Middle frontal gyrus (tissue), 1 donor: ENCODE measurements around the gene DHRS4L2.
"Not testable (repeated sequence)": the region's sequence is repeated elsewhere in the genome, so short reads cannot be mapped to it uniquely, and the experiment has no call there.

Experiments
- DNase-seq: peaks from one replicate; pipeline ENCODE4 v3.0.0-alpha.2; 2015; ENCODE audit warnings: low spot score; ENCODE audit errors: extremely low spot score

Gene DHRS4L2

DNA sequence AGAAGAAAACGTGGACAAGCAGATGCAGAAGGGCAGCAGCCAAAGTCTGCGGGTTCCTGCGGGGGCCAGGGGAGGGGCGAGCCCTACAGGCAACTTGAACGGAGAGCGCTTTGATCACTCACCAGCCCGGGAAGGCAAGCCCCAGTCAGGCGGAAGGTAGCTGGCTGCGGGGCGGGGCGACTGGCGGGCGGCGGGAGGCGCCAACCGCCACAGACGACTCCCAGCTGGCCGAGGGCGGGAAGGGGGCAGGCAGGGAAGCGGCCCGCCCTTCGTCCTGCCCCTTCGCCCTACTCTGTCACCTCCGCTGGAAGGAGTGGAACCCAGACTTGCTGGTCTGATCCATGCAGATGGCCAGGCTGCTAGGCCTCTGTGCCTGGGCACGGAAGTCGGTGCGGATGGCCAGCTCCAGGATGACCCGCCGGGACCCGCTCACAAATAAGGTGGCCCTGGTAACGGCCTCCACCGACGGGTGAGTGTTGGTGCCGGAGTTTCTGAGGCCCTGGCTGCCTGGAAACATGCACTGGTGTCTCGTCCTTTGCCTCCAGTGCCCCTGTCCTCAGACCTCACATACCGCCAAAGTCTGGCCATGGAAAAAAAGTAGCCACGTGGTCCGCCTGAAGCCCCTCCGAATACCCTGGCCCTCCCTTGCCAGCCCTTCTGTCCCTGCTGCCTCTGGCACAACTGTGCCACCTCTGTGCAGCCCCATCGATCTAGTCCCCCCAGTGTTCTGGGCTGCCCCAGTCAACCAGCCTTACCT lies at the start of gene DHRS4L2:
Gene DHRS4L2 (plus strand): TSS at position 323 of the 757 bp plus-strand sequence. CDS start 19 bp downstream, at position 342.
- not testable (repeated sequence) for DNase-seq

DNA sequence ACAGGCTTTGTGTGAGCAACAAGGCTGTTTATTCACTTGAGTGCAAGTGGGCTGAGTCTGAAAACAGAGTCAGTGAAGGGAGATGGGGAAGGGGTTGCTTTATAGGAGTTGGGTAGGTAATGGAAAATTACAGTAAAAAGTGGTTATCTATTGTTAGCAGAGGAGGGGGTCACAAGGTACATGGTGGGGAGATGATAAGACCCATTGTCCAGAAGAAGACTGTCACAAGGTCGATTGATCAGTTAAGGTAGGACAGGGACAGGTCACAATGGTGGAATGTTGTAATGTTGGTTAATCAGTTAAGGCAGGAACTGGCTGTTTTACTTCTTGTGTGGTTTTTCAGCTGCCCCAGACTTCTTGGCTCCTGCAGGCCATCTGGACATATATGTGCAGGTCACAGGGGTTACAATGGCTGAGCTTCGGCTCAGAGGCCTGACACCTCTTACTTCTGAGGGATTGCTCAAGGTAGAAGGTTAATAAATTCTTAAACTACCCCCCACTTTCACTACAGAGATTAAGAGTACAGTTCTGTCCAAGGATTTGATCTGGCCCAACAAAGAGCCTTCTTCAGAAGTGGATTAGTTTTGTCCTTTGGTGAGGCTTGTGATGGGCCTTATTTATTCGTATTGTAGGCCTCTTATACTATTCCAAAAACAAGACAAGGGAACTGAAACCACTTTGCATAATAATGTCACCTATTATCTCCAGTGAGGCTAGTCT lies 49.0 kb upstream of the DHRS4L2 start:
- no peak for DNase-seq

DNA sequence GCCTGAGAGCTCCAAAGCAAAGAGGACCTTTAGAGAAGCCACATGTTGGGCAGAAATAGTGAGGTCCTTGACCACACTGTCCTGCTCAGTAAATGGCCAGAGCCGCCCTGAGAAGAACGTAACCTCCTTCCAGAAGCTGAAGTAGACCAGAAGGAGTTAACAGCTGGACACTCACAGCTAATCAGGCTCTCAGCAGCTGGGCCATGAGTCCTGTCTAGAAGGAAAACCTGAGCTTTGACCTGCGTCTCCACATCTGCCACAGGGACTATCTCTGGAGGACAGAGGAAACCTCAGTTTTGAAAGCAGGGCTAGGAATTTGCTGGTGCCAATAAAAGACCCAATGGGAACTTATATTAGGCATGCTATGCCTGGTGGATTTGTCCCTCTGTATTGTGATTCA lies 47.5 kb upstream of the DHRS4L2 start:
- DNase-seq = no peak

DNA sequence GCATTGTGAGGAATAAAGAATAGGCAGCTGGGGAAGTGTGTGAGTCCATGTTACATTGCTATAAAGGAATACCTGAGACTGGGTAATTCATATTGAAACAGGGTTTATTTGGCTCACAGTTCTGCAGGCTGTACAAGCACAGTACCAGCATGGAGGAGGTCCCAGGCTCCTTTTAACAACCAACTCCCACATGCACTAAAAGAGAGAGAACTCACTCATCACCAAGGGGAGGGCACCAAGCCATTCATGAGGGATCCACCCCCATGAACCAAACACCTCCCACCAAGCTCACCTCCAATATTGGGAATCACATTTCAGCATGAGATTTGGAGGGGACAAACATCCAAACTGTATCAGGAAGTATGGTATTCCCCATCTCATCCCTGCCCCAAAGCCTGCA lies 47.1 kb upstream of the DHRS4L2 start:
- DNase-seq = no peak

DNA sequence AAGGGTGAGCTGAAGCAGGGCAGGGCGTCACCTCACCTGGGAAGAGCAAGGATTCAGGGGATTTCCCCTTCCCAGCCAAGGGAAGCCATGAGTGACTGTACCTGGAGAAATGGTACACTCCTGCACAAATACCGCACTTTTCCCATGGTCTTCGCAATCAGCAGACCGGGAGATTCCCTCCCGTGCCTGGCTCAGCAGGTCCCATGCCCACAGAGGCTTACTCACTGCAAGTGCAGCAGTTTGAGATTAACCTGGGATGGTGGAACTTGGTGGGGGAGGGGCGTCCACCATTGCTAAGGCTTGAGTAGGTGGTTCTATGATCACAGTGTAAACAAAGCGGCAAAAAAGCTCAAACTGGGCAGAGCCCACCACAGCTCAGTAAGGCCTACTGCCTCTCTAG lies 46.1 kb upstream of the DHRS4L2 start:
- no peak for DNase-seq

DNA sequence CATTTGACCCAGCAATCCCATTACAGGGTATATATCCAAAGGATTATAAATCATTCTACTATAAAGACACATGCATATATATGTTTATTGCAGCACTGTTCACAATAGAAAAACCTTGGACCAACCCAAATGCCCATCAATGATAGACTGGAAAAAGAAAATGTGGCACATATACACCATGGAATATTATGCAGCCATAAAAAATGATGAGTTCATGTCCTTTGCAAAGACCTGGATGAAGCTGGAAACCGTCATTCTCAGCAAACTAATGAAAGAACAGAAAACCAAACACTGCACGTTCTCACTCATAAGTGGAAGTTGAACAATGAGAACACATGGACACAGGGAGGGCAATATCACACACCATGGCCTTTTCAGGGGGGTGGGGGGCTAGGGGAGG lies 39.7 kb upstream of the DHRS4L2 start:
- not testable (repeated sequence) for DNase-seq

DNA sequence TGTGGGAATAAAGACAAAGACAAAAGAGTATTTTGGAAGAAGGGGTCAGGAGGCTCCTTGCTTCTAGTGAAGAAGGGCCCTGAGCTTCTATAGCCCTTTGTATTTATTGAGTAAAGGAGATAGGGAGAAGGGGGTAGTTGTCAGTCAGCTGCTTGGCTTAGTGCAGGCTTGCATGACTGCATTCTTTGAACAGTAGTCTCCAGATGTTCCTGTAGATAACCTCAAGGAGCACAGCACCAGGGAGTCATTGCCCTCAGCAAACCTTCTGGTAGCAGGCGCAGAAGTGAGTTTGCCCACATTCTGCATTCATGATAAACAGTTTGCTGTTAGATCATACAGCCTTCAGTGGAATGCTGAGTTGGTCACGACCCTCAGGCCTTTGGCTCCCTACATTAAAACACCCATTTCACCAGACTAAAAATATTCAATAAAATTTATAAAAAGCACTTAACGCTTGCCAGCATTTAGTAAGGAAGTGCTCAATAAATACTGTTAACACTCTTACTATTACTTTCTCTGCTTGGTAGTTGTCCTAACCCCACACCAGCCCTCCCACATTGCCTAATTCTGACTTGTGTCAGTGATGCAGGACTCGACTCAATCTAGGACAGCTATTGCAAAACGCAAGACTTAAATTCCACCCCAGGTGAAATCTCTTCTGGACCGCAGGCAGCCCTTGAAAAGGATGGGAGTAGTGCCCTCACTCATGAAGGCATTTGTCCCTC lies 38.2 kb upstream of the DHRS4L2 start:
- DNase-seq = no peak

DNA sequence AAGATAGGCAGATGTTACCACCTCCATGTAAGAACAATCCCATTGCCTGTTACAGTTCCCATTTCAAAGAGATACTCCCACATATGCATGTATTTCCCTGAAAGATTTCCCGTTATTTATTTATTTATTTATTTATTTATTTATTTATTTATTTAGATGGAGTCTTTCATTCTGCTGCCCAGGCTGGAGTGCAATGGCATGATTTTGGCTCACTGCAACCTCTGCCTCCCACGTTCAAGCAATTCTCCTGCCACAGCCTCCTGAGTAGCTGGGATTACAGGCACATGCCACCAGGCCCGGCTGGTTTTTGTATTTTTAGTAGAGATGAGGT lies 37.6 kb upstream of the DHRS4L2 start:
- DNase-seq = not testable (repeated sequence)

DNA sequence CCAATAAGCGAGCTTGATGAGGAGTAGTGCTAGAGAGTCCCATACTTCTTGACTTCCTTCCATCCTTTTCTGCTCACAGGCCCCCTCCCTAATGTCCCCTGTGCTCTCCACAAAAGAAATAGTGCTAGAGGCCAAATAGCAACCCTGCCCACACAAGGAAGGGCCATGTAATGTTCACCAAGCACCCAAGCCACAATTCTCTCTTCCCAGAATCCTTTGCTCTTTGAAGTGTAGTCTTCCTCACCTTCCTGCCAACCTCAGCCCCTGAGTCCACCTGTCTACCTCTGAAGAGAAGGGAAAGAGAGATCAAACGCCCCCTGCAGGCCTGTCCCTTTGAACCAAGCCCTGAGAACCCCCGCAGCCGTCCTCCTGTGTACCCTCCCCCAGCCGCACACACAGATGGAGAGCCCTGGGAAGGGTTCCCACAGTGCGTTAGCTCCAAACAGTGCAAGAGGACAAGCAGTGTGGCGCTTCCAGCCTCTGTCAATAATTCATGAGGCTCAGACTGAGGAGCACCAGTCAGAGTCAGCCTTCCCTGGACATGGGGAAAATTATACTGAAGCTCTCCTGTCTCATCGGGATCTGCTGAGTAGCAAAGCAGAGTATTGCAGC lies 37.0 kb upstream of the DHRS4L2 start:
- no peak for DNase-seq

DNA sequence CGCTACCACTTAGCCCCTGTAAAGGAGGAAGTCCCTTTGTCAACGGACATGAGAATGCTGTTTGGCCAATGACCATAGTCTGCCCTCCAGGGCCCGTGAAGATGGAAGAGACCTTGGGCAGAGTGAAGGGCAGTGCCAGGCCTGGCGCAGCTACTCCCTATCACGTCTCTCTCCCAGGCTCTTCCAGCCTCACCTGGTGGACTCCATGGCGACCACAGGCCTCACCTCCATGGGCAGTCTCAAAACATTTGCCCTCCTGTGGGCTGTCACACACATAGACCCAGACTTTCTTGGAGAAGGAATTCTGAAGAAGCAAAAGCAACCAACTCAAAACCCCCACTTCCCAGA lies 35.6 kb upstream of the DHRS4L2 start:
- DNase-seq = not testable (repeated sequence)

DNA sequence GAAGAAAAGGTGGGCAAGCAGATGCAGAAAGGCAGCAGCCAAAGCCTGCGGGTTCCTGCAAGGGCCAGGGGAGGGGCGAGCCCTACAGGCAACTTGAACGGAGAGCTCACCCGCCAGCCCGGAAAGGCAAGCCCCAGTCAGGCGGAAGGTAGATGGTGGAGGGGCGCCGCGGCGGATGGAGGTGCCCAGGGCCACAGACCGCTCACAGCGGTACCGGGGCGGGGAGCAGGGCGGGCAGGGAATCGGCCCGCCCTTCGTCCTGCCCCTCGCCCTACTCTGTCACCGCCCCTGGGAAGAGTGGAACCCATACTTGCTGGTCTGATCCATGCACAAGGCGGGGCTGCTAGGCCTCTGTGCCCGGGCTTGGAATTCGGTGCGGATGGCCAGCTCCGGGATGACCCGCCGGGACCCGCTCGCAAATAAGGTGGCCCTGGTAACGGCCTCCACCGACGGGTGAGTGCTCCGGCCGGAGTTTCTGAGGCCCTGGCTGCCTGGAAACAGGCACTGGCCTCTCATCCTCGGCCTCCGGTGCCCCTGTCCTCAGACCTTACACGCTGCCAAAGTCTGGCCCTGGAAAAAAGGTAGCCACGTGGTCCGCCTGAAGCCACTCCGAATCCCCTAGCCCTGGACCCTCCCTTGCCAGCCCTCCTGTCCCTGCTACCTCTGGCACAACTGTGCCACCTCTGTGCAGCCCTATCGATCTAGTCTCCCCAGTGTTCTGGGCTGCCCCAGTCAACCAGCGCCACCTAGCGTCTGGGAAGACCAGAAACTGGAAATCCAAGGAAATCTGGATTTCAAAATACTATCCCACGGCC lies 35.1 kb upstream of the DHRS4L2 start, which contains the start of gene DHRS4:
Gene DHRS4 (plus strand): TSS at position 307 of the 815 bp plus-strand sequence. CDS start 19 bp downstream, at position 326.
- DNase-seq = peak; percentile 66

DNA sequence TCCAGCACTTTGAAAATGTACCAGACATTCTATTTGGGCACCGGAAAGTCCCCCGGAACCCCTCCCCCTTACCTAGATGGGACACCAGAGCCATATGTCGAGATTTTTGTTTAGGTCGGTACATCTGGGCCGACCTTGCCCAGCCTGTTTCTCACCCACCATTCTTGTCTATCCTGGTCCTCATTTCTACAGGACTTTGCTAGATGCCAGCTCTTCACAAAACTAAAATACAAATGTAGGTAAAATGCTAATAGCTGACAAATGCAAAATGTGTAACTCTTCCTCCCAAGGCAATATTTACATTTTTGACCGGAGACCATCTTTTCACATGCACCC lies 34.5 kb upstream of the DHRS4L2 start:
- DNase-seq = not testable (repeated sequence)

DNA sequence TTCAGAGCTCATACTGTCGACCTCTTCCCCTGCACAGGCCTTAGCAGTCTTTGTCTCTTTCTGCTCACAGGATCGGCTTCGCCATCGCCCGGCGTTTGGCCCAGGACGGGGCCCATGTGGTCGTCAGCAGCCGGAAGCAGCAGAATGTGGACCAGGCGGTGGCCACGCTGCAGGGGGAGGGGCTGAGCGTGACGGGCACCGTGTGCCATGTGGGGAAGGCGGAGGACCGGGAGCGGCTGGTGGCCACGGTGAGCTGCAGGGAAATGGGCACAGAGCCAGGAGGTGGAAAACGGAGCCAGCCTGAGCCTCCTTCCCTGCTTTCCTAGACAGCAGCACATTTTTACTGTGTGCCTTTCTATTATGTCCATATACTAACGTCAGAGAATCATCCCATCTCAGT lies 33.8 kb upstream of the DHRS4L2 start:
- not testable (repeated sequence) for DNase-seq

DNA sequence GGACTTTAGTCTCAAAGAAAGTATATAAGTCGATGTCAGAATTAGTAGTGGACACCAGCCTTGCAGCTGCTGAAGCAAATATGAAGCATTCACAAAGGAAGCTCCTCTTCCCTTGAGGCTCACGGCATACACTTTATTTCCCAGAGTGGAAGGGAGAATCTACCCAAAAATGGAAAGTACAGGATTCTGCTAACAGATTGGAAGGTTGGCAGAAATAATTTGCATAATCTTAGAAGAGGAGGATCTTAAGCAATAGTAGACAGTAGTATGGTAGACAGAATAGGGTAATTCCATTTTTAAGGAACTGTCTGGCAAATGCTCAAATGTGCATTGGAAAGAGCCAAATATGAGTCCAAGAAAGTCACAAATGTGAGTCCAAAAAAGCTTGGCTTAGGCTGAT lies 32.9 kb upstream of the DHRS4L2 start:
- not testable (repeated sequence) for DNase-seq

DNA sequence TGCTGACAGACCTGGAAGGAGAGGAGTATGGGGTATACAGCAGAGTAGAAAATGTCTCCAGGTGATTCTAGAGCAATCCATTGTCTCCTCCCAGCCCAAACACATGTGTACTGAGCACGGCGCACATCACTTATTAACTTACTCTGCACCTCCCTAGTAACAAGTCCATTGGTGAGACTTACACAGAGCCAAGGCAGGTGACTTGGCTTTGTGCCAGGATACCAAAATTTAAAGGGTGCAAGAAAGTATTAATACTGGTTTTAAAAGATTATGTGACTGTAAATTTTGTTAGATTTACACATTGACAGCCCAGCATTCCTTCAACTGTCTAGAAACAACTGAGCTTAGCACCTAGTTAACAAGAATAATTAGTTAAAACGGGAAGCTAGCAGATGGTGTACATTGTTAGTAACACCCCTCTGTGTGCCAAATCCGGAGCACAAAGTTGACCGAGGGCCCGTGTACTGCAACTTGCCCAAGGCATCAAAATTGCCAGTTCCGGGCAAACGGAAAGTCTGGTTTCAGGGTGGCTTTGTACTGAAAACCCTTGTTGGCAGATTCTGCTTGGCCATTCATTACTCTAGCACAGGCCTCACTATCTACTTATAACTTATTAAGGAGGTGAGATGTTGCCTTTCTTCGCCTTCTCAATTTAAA lies 30.7 kb upstream of the DHRS4L2 start:
- not testable (repeated sequence) for DNase-seq

DNA sequence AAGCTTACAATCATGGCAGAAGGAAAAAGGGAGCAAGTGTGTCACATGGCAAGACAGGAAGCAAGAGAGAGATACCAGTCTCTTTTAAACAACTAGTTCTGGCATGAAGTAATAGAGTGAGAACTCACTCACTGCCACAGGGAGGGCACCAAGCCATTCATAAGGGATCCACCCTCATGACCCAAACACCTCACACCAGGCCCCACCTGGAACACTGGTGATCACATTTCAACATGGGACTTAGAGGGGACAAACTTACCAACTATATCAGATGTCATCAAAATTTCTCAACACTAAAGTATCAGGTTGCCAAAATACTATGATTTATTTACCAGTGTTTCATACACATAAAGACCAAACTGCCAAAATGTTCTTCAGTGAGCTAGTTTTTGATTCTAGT lies 27.8 kb upstream of the DHRS4L2 start:
- DNase-seq = not testable (repeated sequence)

DNA sequence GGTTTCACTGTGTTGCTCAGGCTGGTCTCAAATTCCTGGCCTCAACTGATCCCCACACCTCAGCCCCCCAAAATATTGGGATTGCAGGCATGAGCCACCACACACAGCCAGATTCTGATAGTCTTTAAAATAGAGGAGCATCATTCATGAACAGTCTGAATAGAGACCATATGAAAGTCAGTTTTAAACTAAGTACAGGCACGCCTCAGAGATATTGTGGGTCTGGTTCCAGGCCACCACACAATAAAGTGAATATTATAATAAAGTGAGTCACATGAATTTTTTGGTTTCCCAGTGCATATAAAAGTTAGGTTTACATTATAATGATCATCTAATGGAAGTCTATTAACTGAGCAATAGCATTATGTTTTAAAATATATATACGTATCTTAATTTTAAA lies 27.0 kb upstream of the DHRS4L2 start:
- DNase-seq = not testable (repeated sequence)

DNA sequence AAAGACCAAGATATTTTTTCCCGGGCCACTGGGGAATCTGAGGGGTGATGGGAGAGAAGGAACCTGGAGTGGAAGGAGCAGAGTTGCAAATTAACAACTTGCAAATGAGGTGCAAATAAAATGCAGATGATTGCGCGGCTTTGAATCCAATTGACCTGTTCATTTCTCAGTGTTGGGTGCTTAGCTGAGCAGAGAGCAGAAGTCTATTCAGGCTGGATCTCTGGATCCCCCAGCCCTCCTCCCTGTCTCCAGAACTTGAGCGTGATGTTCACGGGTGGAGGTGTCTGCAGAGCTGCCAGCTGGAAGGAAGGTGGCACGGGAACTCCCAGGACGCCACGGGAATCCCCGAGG lies 19.6 kb upstream of the DHRS4L2 start:
- not testable (repeated sequence) for DNase-seq

DNA sequence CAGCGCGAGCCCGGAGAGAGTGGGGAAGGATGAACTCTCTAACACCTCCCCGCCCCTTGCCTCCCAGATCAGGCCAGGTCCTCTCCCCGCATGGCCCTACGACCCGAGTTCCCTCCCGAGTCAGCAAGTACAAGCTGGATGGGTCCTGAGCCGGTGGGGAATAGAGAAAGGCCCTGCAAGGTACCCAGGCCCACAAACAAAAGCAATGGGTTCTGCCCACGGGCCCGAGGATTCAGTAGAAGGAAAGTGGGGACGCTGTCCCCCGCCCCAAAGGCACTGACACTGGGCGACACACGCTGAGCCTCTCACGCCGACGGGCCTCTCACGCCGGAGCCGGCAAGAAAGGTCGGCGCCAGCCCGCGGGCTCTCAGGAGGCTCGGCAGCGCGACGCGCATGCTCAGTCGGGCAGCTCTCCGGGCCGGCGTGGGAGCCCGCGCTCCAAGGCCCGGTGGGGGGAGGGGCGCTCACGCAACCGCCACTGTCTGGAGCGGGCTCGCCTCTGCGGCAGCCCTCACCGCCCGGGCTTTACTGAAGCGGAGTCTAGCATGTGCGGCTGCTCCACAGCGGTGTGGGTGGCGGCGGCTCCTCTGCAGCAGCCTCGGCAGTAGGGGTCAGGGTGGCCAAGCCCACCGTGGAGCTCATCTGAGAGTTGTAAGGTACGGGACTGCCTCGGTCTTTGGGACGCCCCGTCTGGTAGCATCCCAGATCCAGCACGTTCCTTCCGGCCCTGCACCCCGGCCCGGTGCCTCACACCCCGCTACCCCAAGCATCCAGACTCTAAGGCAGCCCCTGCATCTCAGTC lies 19.0 kb upstream of the DHRS4L2 start:
- DNase-seq = not testable (repeated sequence)

DNA sequence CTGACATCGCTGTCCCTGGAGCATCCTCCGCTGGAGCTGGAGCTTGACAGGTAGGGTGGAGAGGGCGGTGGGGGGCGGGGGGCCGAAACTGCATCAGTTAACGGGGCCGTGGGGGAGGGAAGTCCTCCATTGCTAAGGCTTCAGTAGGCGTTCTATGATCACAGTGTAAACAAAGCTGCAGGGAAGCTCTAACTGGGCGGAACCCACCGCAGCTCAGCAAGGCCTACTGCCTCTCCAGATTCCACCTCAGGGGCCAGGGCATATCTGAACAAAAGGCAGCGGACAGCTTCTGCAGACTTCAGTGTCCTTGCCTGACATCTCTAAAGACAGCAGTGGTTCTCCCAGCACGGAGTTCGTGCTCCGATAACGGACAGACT lies 18.5 kb upstream of the DHRS4L2 start:
- not testable (repeated sequence) for DNase-seq
